TTC549 (cell line): ENCODE measurements around the gene TSC22D3.

Experiments used
- FAIRE-seq: peaks from 2 replicates; lab custom pipeline; 2012; peaks lifted over from hg19 to GRCh38; lab: Jason Lieb, UNC

The TSC22D3 gene

DNA sequence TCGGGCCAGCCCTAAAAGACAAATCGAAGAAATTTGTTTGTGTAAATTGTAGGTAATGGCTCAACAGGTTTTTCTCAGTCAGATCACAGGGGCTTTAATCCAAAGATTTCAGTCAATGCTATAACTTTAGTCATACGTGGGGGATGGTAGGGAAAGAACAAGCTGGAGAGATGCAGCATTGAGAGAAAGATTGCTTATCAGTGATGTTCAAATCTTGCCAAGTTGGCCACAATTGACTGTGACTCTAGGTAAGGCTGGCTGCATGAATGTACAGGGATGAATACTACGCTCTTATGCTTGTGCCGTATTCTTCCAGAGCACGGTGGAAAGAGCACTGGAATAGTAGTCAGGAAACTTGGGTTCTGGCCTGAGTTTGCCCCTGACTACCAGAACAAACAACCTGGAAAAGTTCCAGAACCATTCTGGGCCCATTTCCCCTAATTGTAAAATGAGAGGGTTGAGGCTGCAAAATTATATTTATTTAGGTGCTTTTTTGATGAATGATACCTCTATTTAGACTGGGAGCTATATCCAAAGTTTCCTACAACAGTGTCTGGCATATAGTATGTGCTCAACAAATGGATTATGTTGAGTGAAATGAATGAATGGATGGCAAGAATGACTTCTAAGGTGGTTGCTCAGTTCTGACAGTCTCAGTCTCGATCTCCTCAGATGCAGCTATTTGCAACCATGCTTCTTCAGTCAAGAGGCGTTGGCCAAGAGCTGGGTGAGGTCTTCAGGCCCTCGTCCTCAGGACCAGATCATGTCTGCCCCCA, 44.4 kb downstream of the TSC22D3 start:
- FAIRE-seq: no peak

DNA sequence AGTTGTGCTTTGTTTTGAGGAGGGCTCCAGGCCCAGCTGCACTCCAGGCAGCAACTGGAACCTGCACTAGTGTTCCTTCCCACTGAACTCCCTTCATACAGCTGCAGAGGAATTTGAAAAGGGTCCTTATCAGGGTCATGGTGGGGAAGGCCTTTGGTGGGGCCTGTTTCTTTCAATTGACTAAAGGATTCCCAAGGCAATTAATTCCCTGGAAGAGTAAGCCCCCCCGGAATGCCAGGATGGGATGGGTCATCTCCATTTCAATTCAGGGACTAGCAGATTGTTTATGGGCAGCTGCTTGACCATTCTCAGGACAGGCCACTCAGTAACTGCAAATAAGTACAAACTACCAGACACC, 45.3 kb downstream of the TSC22D3 start:
- FAIRE-seq: no peak

DNA sequence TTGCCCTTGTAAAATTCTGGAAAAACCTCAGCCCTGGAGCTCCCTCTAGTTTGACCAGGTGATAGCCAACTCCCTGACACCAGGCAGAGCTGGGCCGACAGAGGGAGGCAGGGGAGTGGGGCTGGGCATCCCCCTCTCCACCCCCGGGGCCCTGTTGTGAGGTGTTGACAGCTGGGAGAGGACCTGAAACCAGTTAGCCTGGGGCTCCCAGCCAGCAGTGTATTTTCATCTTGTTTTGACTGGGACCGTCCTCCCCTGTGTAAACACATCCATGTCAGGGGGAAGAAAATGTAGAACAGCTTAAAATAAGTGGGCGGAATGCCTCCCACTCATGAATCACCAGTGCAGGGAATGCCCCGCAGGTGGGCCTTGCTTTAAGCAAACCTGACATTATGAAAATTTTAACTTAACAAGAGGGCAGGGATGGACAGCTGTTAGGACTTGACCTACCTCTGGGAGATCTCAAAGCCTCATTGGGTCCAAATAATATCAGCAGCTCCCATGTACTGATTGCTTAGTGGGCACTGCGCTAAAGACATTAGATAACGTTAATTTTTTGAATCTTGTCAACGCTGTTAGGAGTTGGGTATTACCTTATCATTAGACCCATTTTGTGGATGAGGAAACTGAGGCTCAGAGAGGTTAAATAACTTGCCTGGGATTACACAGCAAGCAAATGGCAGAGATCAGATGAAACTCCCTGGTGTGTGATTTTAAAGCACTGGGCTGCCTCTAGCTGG, 45.9 kb downstream of the TSC22D3 start:
- no peak for FAIRE-seq

DNA sequence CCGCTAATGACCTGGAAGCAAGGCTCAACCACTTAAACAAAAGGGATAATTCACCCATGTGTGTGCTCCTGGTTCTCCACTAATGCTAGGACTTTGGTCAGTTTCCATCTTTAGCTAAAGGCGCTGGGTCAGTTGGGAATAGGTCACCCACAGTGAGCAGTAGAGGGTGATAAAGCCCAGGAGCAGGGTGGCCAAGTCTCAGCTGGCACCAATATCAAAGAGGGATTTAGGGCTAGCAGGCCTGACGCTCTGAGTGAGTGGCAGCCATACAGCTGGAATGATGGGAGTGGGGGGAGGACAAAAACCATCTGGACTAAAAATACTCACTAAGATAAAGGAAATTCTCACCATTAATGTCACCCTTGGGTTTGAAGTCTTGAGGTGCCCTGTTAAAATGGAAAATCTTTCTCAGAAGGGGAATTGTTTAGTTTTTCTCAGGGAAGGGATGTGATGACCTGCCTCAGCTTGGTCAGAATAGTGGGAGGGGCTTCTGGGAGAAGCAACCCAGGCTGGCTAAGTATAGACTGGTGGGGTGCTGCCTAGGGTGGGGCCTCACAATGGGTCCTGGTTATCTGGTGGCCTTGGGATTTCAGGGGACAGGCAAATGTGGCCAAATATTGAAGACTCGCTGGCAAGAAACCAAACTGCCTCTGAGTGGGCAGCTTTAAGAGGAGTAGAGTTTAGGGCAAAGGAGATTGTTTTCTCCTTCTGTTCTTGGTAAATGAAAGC, 47.1 kb downstream of the TSC22D3 start:
- FAIRE-seq: no peak

DNA sequence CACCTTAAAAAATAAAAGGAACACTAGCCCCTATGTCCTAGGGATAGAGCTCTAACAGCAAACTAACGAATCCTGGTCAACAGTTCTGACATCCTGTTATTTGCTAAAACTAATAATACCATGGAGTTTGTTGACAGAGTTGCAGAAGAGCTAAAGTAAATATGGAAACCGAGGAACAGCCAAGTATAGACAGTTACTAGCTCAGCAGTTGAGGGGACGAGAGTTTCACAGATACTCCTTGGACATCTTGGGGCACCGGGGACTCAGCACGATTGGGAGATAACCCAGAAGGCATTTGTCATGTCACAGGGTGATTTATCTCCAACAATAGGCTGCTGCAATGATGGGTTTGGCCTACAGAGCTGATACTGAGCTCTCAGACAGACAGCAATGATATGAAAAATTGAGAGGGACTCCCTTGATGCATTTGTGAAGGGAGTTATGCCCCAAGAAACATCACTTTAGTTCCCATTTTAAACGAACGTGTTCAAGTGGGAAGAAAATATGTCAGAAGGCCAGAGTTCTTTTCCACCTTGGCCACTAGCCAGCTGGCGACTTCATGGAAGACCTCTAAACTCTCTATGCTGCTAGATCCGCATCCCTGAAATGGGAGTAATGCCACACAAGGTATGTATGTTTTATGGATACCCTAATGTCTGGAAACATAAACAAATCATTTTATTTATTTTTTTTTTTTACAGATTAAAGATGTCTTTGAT, 48.6 kb downstream of the TSC22D3 start:
- no peak for FAIRE-seq

DNA sequence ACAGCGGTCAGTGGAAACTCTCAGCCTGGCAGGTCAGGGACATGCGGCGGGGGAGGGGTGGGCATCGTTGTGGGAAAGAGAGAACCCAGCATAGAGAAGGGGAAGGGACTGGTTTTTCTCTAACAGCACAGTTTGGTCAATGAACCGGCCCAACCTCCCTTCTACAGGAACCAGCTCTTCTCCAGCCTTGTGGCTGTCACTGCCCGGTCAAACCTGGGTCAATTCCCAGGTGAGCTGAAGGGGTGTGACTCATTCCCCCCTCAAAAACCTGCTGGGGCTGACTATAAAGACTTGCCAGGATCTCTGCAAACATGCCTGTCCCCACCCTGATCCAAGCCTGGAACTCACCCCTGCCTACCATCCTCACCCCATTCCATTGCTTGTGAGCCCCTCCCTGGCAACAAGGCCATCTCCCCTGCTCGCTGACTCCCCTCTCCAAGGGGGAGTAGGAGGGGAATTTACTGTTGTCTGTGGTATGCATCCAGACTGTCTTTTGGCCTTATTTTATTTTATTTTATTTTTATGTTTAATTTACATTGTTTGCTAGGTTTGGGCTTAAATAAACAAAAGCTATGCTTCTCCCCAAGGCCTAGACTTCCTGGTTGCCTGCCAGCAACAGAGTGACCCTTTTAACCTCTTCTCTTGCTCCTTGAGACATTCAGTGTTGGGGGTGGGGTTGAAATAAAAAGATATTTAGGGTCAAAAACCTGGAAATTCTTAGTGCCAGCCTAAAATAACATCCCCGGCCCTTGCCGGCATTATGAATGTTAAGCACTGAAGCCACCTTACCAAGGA, 49.6 kb downstream of the TSC22D3 start:
- no peak for FAIRE-seq

GRCh38 chrX:107724653-107725052, 50.9 kb downstream of the TSC22D3 start:
- no peak for FAIRE-seq

DNA sequence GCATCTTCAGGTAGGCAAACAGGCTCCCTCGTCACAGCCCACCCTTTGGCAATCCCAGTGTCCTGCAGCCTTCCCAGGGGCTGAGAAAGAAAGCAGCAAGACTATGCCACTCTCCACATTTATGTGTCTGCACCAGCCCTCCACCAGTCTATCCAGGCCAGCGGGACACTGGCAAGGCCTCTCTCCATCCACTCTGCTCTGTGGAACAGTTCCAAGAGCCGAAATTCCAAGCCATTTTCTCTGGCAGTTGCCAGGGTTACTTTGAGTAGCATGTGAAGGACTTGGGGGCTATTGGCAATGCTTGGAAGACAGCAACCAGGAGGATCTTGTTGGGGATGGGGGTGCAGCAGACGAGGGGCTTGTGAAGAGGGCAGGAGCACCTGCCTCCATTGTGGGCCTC, 52.1 kb downstream of the TSC22D3 start:
- FAIRE-seq: no peak

DNA sequence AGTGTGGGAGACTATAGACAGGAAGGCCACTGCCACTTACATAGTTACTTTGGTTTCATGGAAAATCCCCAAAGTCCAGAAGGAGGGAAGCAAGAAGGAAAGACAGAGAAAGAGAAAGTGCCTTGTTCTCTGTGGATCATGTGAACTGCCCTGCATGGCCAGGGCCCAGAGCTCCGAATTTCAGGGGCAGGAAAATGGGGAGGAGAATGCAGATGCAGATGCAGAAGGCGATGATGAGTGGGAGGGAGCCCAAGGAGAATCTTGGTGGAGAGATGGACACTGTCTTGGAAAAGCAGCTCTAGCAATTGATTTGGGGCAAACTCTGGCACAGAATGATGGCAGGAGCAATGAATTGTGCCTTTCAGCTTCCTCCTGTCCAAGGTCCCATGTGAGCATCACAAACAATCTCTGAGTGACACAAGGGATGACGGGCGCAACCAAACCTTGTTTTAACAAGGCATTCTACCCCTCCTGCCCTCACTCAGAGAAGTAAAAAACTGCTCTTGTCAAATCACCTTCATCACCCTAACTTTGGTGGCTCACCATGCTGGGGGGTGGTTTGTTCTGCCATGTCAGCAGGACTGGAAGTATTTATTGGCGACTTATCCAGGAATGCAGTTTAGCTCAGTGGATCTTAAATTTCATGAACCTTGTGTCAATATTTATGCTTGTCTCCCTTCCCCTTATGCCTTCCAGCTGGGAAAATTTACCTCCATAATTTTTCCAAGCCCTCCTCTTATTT, 53.5 kb downstream of the TSC22D3 start:
- no peak for FAIRE-seq

DNA sequence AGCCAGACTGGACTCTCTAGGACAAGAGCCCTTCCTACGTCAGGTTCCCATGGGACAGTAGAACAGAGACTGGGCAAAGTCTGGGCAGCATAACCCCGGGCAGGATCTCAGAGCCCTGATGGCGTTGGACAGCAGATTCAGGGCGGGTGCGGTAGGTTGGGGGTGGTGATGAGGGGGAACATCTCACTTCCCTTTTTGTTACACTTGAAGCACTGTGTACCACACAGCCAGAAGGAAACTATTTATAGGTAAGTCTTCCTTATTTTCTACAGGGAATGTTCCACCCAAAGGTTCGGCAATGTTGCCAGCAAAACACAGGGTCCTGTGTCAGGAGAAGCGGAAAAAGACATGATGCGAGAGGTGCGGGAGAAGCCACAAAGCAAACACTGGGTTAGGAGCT, 54.3 kb downstream of the TSC22D3 start:
- no peak for FAIRE-seq

- FAIRE-seq: peak; percentile 56
These were observed 57.4 kb downstream of the TSC22D3 start for GRCh38 chrX:107718156-107718621.

DNA sequence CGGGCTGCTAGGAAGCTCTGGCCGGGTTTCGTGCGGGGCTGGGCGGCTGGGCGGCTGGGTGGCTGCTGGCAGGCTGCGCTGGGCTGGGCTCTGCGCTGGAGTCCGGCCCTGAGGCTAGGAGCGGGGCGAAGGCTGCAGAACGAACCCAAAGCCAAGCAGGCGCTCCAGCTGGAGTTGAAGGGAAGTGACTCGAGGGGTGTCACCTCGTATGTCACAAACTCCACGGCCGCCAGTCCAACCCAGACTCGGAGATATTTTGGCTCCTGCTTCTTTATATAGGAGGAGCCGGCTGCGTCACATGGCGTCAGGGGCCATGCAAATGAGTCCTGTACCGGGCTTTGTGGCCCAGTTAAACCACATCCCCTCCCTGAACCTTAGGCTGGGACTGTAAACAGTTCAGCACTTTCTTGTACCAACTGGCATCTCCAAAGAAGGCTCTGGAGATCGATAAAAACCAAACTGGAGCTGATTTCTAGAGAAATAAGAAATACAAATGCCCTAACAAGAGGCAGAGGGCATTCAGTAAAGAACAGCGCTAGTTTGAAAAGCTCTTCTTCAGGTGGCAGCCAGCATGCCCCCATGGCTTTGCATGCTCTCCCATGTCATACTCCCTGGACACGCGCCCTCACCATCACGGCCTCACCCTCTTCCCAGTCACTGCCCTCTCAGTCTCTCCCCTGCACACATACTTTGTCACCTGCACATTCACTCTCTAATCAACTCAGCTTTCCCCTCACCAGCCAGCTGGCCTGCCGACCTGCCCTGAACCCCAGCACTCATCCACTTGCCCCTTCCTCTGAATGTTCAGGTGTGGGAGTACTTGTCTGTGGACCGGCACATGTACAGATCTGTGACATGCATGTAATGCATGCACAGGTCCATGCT, 58.5 kb downstream of the TSC22D3 start:
- FAIRE-seq: no peak

GRCh38 chrX:107716118-107716684, 59.4 kb downstream of the TSC22D3 start:
- no peak for FAIRE-seq

GRCh38 chrX:107715331-107716117, 60.1 kb downstream of the TSC22D3 start:
- no peak for FAIRE-seq

GRCh38 chrX:107714206-107714891, 61.2 kb downstream of the TSC22D3 start:
- no peak for FAIRE-seq

DNA sequence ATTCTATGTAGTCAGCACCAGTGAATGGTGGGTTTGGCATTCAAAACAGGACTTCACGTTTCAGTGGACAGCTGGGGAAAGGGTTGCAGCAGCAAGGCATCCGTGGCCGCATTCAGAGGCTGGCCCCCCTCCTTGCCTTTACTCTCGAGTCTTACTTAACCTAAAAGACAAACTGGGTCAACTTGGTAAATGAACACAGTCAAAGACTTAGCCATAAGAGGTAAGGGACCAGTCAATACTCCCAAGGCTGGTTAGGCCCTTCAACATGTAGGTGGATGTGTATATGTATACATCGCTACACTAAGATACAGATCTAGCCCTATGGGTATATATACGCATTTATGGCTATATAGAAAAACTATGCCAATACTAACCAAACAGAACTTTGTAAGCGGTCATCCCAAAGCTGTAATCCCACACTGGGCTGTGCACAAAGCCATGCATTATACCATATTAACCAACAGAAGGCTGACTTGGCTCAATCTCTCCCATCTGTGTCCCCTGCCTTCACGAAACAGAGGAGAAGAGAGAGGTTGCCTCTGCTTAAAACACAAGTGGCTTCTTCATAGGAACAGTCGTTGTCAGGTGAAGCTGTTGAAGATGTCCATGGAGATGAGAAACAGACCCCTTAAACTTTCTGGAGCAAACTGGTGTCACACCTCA, 61.9 kb downstream of the TSC22D3 start:
- FAIRE-seq: no peak

DNA sequence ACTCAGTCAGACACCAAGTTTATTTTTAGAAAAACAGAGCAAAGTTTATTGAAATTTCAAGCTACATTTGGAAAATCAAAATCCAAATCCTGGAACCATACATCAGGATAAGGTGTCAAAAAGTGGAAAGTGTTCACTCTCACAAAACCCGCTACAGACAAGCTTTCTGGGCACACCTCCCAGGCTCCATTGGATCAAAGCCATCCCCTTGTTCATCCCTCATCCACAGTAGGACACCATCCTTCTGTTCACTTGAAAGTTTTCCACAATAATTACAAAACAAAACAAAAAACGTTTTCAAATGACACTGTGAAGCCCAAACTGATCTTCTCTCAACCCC, 62.4 kb downstream of the TSC22D3 start:
- no peak for FAIRE-seq
